Activated naive CD8-positive, alpha-beta T cell treated with anti-CD3 and anti-CD28 coated beads for 36 hours (primary cell): ENCODE measurements around the gene DECR2. TPM values are rescaled to one million over a fixed set of nuclear protein-coding genes. Genes with fewer than 3 reads are reported as not detected.
A peak's percentile ranks its signal among the peaks of the same experiment; 100 is the strongest.

Experiments
- DNase-seq: peaks from one replicate; pipeline ENCODE4 v3.0.0; 2021
- H3K27ac Mint-ChIP-seq: one replicate; pipeline ENCODE4 v1.8.0; 2022; ENCODE audit warnings: mild to moderate bottlenecking, moderate library complexity, mixed read lengths
- H3K27me3 Mint-ChIP-seq: one replicate; pipeline ENCODE4 v1.8.0; 2022; ENCODE audit warnings: mild to moderate bottlenecking, mixed read lengths
- H3K36me3 Mint-ChIP-seq: one replicate; pipeline ENCODE4 v1.8.0; 2021; ENCODE audit warnings: mild to moderate bottlenecking, mixed read lengths
- H3K4me1 Mint-ChIP-seq: one replicate; pipeline ENCODE4 v1.8.0; 2021; ENCODE audit warnings: mixed read lengths
- H3K4me3 Mint-ChIP-seq: one replicate; pipeline ENCODE4 v1.8.0; 2022; ENCODE audit warnings: mild to moderate bottlenecking, moderate library complexity, mixed read lengths
- H3K9me3 Mint-ChIP-seq: one replicate; pipeline ENCODE4 v1.8.0; 2022; ENCODE audit warnings: mixed read lengths
- total RNA-seq, 2 experiments: library from RNA; stranded (reverse); gene quantifications; one replicate each; pipeline ENCODE4 v1.2.3, GENCODE V29; 2021

The DECR2 gene
- total RNA-seq, 2 experiments from 2014 or later: 7.0 to 8.2 TPM

DNA sequence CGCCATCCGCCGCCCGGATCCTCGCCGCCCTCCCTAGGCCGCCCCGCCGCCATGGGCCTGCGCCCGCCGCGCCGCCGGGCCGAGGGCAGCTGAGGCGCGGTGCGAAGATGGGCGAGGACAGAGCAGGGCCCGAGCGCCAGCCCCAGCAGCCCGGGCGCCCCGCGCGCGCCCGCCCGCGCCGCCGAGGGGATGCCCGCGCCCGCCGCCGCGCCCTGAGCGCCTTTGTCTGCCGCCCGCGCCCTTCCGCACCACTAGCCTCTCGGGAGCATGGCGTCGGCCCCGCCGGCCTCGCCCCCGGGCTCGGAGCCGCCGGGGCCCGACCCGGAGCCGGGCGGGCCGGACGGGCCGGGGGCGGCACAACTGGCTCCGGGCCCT is 24.0 kb downstream of the DECR2 start:
- Mint-ChIP-seq H3K4me3 (peak overlapping the region; percentile 81), H3K27me3 (peaks cover 7% of the 10 kb centered on the region), H3K36me3 (peaks cover 8% of the 10 kb centered on the region), H3K9me3 (no peaks in the 10 kb centered on the region), H3K27ac (no peak overlapping the region), H3K4me1 (peaks cover 25% of the 10 kb centered on the region)
- peak; percentile 66 for DNase-seq

DNA sequence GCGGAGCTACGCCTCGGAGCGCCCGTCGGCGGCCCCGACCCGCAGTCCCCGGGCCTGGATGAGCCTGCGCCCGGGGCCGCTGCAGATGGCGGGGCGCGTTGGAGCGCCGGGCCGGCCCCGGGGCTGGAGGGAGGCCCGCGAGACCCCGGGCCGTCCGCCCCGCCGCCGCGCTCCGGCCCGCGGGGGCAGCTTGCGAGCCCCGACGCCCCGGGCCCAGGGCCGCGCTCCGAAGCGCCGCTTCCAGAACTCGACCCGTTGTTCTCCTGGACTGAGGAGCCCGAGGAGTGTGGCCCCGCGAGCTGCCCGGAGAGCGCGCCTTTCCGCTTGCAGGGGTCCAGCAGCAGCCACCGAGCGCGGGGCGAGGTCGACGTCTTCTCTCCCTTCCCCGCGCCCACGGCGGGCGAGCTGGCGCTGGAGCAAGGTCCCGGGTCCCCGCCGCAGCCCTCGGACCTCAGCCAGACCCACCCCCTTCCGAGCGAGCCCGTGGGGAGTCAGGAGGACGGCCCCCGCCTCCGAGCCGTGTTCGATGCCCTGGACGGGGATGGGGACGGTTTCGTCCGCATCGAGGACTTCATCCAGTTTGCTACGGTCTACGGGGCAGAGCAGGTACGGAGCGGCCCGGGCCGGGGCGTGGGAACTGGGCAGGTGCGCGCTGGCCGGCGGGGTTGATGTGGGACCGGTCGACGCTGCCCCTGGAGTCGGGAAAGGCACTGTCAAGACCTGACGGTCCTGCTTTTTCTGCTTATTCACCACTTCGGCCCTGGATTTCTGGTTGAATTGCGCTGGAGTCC is 24.6 kb downstream of the DECR2 start:
- Mint-ChIP-seq H3K27ac (no peak overlapping the region), H3K9me3 (no peaks in the 10 kb centered on the region), H3K27me3 (peaks cover 7% of the 10 kb centered on the region), H3K36me3 (peaks cover 8% of the 10 kb centered on the region), H3K4me3 (peak overlapping the region; percentile 78), H3K4me1 (peaks cover 25% of the 10 kb centered on the region)
- DNase-seq: no peak

DNA sequence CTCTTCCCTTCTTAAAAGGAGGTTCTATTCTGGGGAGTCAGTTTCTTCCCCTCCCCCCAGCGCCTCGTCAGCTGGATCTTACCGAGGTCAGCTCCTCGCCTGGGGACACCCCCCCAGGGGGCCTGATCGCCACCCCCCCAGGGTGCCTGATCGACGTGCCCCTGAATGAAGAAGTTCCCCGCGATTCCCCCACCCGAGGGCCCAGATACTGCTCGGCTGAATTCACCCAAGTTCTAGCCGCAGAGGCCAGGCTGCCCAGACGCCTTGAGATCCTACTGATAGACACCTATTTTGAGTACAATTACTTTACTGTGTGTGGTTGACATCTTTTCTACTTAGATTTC is 25.2 kb downstream of the DECR2 start:
- Mint-ChIP-seq H3K4me1 (peaks cover 25% of the 10 kb centered on the region), H3K27ac (peak overlapping the region; percentile 14), H3K4me3 (peak overlapping the region; percentile 78), H3K27me3 (peaks cover 7% of the 10 kb centered on the region), H3K36me3 (peaks cover 8% of the 10 kb centered on the region), H3K9me3 (no peaks in the 10 kb centered on the region)
- peak; percentile 4 for DNase-seq

DNA sequence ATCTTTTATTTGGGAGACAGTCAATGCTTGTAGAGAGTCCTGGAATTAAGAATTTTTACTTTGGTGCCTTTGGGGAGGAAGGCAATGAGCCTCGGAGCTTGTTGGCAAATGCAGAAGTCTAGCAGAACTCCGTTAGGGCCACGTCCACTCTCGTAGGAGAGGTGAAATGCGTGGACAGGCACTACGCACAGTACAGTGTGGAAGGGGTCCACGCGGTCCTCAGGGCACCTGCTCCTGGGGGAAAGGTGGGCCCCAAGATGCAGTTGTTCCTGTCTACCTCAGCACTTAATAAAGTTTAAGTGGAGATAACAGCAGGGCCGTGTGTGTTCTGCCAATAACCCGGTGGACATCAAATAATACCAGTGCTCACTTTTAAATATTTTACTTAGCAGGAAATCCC is 25.6 kb downstream of the DECR2 start:
- Mint-ChIP-seq H3K27me3 (peaks cover 7% of the 10 kb centered on the region), H3K4me3 (peak overlapping the region; percentile 78), H3K4me1 (peaks cover 25% of the 10 kb centered on the region), H3K9me3 (no peaks in the 10 kb centered on the region), H3K27ac (no peak overlapping the region), H3K36me3 (peaks cover 8% of the 10 kb centered on the region)
- DNase-seq: no peak

DNA sequence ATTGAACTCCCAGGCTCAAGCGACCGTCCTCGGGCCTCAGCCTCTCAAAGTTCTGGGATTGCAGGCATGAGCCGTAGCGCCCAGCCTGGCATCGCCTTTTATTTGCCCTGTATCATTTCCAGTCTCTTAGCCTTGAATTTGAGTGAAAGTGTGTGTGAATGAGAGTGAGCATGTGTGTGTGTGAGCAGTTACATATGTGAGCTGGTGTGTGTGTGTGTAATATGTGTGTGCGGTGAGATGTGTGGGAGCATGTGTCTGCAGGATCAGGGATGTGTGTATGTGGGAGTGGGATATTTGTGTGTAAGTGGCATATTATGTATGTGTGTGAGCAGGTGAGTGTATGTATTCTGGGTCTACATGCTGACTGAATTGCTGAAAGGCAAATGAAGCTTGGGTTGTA is 29.2 kb downstream of the DECR2 start:
- Mint-ChIP-seq H3K36me3 (peaks cover 11% of the 10 kb centered on the region), H3K27me3 (no peaks in the 10 kb centered on the region), H3K4me1 (peaks cover 22% of the 10 kb centered on the region), H3K9me3 (no peaks in the 10 kb centered on the region), H3K27ac (no peak overlapping the region), H3K4me3 (no peak overlapping the region)
- no peak for DNase-seq

DNA sequence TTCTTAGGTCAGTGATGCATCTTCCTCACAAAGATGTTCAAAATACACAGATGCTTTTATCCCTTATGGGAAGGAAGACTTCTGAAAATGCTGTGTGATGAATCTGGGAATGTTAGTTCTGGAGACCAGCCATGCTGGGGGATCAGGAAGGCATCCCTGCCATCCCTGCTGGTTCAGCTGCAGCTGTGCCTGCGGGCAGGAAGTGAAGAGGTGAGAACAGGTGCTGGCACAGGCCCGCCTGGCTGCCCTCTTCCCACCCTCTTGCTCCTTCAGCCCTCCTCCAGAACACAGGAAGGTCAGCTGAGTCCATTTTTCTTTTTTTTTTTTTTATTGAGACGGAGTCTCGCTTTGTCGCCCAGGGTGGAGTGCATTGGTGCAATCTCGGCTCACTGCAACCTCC is 38.9 kb downstream of the DECR2 start:
- H3K4me1 Mint-ChIP-seq: no peaks in the 10 kb centered on the region

DNA sequence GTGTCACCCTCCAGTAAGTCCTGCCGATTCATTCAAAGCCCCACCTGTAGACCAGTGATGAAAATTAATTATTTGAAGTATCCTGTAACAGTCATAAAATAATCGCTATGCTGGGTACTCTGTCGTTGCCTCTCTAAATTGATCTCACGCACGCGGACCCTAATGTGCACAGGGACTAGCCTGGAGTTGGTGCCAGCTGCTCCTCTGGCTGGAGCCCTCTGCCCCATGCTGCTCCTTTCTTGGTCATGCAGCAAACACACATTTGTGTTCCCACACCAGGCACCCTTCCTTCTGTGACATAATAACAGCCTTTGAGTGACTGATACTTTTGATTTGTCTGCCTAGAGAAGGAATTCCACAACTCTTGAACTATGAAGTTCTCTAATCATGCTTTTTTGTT is 39.8 kb downstream of the DECR2 start:
- Mint-ChIP-seq H3K9me3 (no peaks in the 10 kb centered on the region), H3K27me3 (no peaks in the 10 kb centered on the region), H3K27ac (no peak overlapping the region), H3K36me3 (no peaks in the 10 kb centered on the region), H3K4me1 (no peaks in the 10 kb centered on the region), H3K4me3 (no peak overlapping the region)
- DNase-seq: no peak

More for the DNA sequence above, 38.9 kb downstream of the DECR2 start:
- Mint-ChIP-seq H3K27me3 (no peaks in the 10 kb centered on the region), H3K27ac (no peak overlapping the region), H3K9me3 (no peaks in the 10 kb centered on the region), H3K36me3 (no peaks in the 10 kb centered on the region), H3K4me3 (no peak overlapping the region)
- DNase-seq: no peak

DNA sequence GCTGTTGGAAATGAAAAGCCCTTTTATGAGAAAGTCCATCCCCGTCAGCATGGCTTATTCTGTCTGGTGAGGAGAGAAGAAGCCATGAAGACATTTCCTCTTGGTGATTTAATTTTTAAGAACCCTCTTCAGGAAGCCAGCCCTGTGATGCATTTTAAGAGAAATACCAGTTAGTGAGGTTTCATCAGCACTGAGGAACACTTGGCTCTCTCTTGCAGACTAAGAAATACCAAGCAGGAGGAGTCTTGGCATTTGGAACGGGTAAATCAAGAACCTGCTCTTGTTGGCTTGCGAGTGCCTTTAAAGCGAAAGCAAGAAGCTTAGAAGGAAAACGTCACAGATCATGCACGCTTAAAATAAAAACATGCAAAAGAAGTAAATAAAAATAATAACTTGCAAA is 41.3 kb downstream of the DECR2 start:
- Mint-ChIP-seq H3K27ac (no peak overlapping the region), H3K4me1 (no peaks in the 10 kb centered on the region), H3K36me3 (no peaks in the 10 kb centered on the region), H3K4me3 (no peak overlapping the region), H3K27me3 (no peaks in the 10 kb centered on the region), H3K9me3 (no peaks in the 10 kb centered on the region)
- no peak for DNase-seq

DNA sequence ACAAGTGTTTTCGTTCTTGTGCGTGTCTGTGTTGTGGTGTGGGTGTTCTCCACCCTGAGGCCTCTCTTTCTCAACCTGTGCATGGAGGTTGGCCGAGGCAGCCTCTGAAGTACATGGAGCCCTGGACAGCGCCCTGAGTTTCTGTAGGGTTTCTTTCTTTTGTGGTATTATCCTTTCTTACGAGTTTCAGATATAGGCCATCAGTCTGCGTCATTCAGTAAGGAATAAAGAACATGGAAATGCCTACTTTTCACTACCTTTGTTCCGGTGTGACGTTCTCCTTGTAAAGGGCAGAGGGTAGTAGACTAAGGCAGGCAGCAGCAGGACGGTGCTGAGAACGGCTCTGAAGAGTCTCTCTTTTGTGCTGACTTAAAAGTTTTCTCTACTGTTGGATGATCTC is 42.3 kb downstream of the DECR2 start:
- no peak for DNase-seq
- Mint-ChIP-seq H3K27me3 (no peaks in the 10 kb centered on the region), H3K9me3 (no peaks in the 10 kb centered on the region), H3K36me3 (no peaks in the 10 kb centered on the region), H3K4me1 (no peaks in the 10 kb centered on the region), H3K4me3 (no peak overlapping the region), H3K27ac (no peak overlapping the region)

DNA sequence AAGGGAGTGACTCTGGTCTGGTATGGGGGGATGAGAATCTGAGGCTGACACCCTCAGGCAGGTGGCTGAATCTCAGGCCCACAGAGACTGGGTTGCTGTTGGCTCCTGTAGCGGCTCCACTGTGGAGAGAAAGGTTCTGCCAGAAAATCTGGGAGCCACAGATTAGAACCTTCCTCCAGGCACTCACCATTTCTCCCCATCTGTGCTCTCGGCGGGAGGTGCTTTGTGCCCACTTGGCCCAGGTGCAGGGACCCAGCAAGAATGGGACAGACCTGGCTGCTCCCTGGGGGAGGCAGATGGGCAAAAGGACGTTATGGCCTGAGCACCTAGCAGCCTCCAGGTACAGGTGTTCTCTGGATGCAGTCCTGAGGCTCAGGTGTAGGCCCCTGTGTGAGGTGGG is 43.9 kb downstream of the DECR2 start:
- no peak for DNase-seq
- H3K4me1 Mint-ChIP-seq: no peaks in the 10 kb centered on the region
- no peaks in the 10 kb centered on the region for H3K27me3 Mint-ChIP-seq
- H3K4me3 Mint-ChIP-seq: no peak overlapping the region
- no peaks in the 10 kb centered on the region for H3K9me3 Mint-ChIP-seq
- no peak overlapping the region for H3K27ac Mint-ChIP-seq
- no peaks in the 10 kb centered on the region for H3K36me3 Mint-ChIP-seq

DNA sequence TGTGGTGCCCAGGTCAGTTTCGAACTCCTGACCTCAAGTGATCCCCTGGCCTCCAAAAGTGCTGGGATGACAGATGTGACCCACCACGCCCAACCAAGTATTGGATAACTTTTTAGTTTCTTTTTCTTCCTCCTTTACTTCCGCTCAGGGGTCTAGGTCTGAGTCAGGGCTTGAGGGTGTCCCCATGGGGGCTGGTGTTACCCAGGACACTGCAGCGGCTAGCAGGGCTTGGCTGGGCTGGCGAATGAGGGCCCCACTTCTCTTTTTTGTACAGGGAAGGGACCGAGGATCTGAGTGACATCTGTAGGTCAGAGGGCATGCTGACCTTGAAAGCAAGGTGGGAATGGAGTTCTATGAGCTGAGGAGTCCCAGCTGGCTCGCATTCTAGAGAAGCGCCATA is 48.7 kb downstream of the DECR2 start:
- Mint-ChIP-seq H3K9me3 (no peaks in the 10 kb centered on the region), H3K4me3 (no peak overlapping the region), H3K4me1 (peaks cover 6% of the 10 kb centered on the region), H3K27ac (no peak overlapping the region), H3K27me3 (no peaks in the 10 kb centered on the region), H3K36me3 (no peaks in the 10 kb centered on the region)
- no peak for DNase-seq

DNA sequence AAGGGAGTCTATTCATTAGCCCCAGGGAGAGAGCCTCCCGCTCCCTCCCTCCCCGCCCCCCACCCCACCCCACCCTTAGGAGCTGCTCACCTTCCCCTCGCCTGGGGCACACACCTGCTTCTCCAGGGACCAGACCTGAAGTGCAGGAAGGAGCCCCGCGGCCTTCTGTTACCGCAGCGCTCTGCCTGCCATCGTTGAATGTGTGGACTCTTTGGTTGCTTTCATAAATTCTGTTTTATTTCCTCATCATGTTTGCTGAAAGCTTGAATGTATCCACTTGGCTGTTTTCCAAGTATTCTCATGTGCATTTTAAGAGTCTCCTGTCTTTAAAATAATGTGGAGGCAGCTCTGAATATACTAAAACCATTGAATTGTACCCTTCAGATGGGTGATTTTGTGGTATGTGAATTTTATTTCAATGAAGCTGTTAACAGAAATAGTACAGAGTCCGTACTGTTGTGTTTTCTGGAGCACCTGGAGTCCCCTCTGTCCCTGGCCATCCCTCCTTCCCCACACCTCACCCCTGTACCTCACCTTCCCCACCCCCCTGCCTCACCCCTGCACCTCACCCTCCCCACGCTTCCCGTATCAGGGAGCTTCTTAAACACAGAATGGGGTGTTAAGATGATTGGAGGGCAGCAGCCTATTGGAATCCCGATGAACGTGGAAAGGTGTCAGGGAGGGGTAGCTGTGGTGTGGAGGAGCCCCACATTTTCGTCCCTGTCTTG is 49.3 kb downstream of the DECR2 start:
- H3K9me3 Mint-ChIP-seq: no peaks in the 10 kb centered on the region
- no peak overlapping the region for H3K27ac Mint-ChIP-seq
- no peak overlapping the region for H3K4me3 Mint-ChIP-seq
- H3K27me3 Mint-ChIP-seq: no peaks in the 10 kb centered on the region
- peaks cover 6% of the 10 kb centered on the region for H3K4me1 Mint-ChIP-seq
- H3K36me3 Mint-ChIP-seq: no peaks in the 10 kb centered on the region
- no peak for DNase-seq

DNA sequence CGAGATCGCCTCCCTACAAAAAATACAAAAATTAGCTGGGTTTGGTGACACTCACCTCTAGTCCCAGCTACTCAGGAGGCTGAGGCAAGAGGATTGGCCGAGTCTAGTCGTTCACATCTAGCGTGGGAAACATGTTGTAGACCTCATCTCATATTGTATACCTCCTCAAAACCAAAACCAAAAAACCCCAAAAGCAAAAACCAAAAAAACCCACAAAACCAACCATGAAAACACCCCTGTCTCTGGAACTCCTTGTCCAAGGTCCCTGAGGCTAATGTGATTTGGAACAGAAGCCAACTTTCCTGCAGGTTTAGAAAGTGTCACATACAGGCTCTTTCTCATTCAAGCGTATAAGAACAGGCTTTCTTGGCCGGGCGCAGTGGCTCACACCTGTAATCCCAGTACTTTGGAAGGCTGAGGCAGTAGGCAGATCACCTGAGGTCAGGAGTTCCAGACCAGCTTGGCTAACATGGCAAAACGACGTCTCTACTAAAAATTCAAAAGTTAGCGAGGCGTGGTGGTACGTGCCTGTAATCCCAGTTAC is 52.8 kb downstream of the DECR2 start:
- Mint-ChIP-seq H3K9me3 (no peaks in the 10 kb centered on the region), H3K27ac (no peak overlapping the region), H3K36me3 (no peaks in the 10 kb centered on the region), H3K4me1 (peaks cover 9% of the 10 kb centered on the region), H3K27me3 (no peaks in the 10 kb centered on the region), H3K4me3 (no peak overlapping the region)
- DNase-seq: no peak

DNA sequence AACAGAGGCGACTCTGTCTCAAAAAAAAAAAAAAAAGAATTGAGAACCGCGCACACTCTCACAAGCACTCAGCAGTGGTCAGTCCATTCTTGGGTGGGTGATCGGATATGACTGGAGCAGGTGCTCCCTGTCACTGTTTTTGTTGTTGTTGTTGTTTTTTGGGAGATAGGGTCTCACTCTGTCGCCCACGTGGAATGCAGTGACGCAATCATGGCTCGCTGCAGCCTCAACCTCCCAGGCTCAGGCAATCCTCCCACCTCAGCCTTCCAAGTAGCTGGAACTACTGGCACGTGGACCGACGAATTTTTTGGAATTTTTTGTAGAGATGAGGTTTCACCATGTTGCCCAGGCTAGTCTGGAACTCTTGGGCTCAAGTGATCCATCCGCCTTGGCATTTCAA is 53.8 kb downstream of the DECR2 start:
- no peak for DNase-seq
- Mint-ChIP-seq H3K4me3 (no peak overlapping the region), H3K27ac (no peak overlapping the region), H3K36me3 (no peaks in the 10 kb centered on the region), H3K27me3 (no peaks in the 10 kb centered on the region), H3K4me1 (peaks cover 9% of the 10 kb centered on the region), H3K9me3 (no peaks in the 10 kb centered on the region)

DNA sequence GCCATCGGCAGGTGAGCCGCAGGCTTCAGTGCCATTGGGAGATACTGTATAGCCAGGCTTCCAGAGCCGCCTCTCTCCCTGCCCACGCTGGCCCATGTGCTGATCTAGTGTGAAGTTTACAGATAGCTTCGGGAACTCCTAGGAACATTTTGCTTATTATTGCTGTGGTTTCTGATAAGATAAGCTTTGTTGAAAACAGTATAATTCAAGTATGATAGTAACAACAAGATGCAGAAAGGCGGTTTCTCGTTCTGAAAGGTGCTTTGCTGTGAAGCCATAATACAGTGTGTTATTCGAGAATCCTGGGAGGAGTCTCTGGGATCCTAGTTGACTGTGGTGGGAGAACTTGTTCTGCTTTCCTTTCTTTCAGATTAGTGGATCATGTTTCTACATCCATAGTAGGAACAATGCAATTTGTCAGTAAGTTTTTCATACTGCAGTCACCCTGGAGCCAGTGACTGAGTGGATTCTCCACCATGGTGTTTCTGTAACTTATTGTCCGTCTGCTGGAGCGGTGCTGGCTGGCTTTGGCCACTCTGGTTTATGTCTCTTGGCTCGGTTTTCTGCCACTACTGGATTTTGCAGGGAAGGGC is 55.3 kb downstream of the DECR2 start:
- Mint-ChIP-seq H3K9me3 (no peaks in the 10 kb centered on the region), H3K27ac (no peak overlapping the region), H3K36me3 (peaks cover 4% of the 10 kb centered on the region), H3K27me3 (no peaks in the 10 kb centered on the region), H3K4me3 (no peak overlapping the region), H3K4me1 (peaks cover 9% of the 10 kb centered on the region)
- no peak for DNase-seq
